Measurements from ENCODE around the gene AKR1A1. TPM values are rescaled to one million over a fixed set of nuclear protein-coding genes. Genes with fewer than 3 reads are reported as not detected.

The AKR1A1 gene
- 220 TPM for polyA plus RNA-seq (2013, experiment 1 of 4)
- 216 TPM for polyA plus RNA-seq (2013, experiment 2 of 4)
- 201 TPM for polyA plus RNA-seq (2013, experiment 3 of 4)
- 198 TPM for polyA plus RNA-seq (2013, experiment 4 of 4)

GRCh38 chr1:45550401-45551351 is at the start of gene AKR1A1:
TSS of gene AKR1A1 (plus strand) at chr1:45550826. CDS start at chr1:45561795, 10,969 bp downstream.
- WGBS, 2 experiments, result 6 to 7% methylated on average over 47 of the region's 47 CpGs
- H3K27ac ChIP-seq (ENCODE audit: insufficient read depth, low read depth, low read length, poor library complexity, severe bottlenecking), result peak within 1 kb of the TSS; percentile 70
- H3K4me3 ChIP-seq (ENCODE audit: insufficient read depth, low read depth, low read length), result peak within 1 kb of the TSS; percentile 50
- no peaks in the 10 kb centered on the region for H3K27me3 ChIP-seq (ENCODE audit: control insufficient read depth, insufficient read depth, low read length, poor library complexity, severe bottlenecking)
- H3K4me1 ChIP-seq (ENCODE audit: control insufficient read depth, insufficient read depth, low read length), result no peaks in the 10 kb centered on the region
- H3K36me3 ChIP-seq (ENCODE audit: control insufficient read depth, insufficient read depth, low read length), result peaks cover 12% of the 10 kb centered on the region
- H3K9me3 ChIP-seq (ENCODE audit: control insufficient read depth, low read length), result no peaks in the 10 kb centered on the region

GRCh38 chr1:45501505-45501859 is 49.1 kb upstream of the AKR1A1 start:
- Histone ChIP-seq H3K36me3 (ENCODE audit: control insufficient read depth, insufficient read depth, low read length) (no peaks in the 10 kb centered on the region), H3K27ac (ENCODE audit: insufficient read depth, low read depth, low read length, poor library complexity, severe bottlenecking) (no peak overlapping the region), H3K9me3 (ENCODE audit: control insufficient read depth, low read length) (no peaks in the 10 kb centered on the region), H3K4me1 (ENCODE audit: control insufficient read depth, insufficient read depth, low read length) (peaks cover 12% of the 10 kb centered on the region), H3K27me3 (ENCODE audit: control insufficient read depth, insufficient read depth, low read length, poor library complexity, severe bottlenecking) (no peaks in the 10 kb centered on the region), H3K4me3 (ENCODE audit: insufficient read depth, low read depth, low read length) (no peak overlapping the region)
- WGBS, 2 experiments, result 87 to 90% methylated on average over 2 of the region's 2 CpGs

GRCh38 chr1:45503462-45504360 is 46.9 kb upstream of the AKR1A1 start:
- WGBS, 2 experiments, result 95% methylated on average over 14 of the region's 14 CpGs
- peaks cover 8% of the 10 kb centered on the region for H3K4me1 ChIP-seq (ENCODE audit: control insufficient read depth, insufficient read depth, low read length)
- no peaks in the 10 kb centered on the region for H3K36me3 ChIP-seq (ENCODE audit: control insufficient read depth, insufficient read depth, low read length)
- no peaks in the 10 kb centered on the region for H3K9me3 ChIP-seq (ENCODE audit: control insufficient read depth, low read length)
- H3K27me3 ChIP-seq (ENCODE audit: control insufficient read depth, insufficient read depth, low read length, poor library complexity, severe bottlenecking), result no peaks in the 10 kb centered on the region
- H3K27ac ChIP-seq (ENCODE audit: insufficient read depth, low read depth, low read length, poor library complexity, severe bottlenecking), result no peak overlapping the region
- H3K4me3 ChIP-seq (ENCODE audit: insufficient read depth, low read depth, low read length), result no peak overlapping the region

DNA sequence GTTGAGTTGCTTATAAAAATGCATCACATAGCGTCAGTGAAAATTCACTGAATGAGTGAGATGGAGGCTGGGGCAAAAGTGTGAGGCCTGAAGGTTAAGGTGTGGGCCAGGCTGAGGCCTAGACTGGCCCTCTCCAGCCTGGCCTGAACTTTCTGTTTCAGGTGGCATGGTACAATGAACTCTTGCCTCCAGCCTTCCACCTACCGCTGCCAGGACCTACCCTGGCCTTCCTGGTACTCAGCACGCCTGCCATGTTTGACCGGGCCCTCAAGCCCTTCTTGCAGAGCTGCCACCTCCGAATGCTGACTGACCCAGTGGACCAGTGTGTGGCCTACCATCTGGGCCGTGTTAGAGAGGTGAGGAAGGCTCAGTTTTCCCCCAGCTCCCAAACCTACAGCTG is 43.4 kb upstream of the AKR1A1 start:
- no peaks in the 10 kb centered on the region for H3K9me3 ChIP-seq (ENCODE audit: control insufficient read depth, low read length)
- no peak overlapping the region for H3K27ac ChIP-seq (ENCODE audit: insufficient read depth, low read depth, low read length, poor library complexity, severe bottlenecking)
- H3K4me3 ChIP-seq (ENCODE audit: insufficient read depth, low read depth, low read length), result no peak overlapping the region
- H3K4me1 ChIP-seq (ENCODE audit: control insufficient read depth, insufficient read depth, low read length), result no peaks in the 10 kb centered on the region
- H3K36me3 ChIP-seq (ENCODE audit: control insufficient read depth, insufficient read depth, low read length), result peaks cover 23% of the 10 kb centered on the region
- WGBS, 2 experiments, result 96 to 97% methylated on average over 6 of the region's 6 CpGs
- H3K27me3 ChIP-seq (ENCODE audit: control insufficient read depth, insufficient read depth, low read length, poor library complexity, severe bottlenecking), result no peaks in the 10 kb centered on the region

- H3K4me3 ChIP-seq (ENCODE audit: insufficient read depth, low read depth, low read length), result no peak overlapping the region
- 94 to 96% methylated on average over 4 of the region's 4 CpGs for WGBS, 2 experiments
- H3K27ac ChIP-seq (ENCODE audit: insufficient read depth, low read depth, low read length, poor library complexity, severe bottlenecking), result no peak overlapping the region
- H3K4me1 ChIP-seq (ENCODE audit: control insufficient read depth, insufficient read depth, low read length), result no peaks in the 10 kb centered on the region
- peaks cover 28% of the 10 kb centered on the region for H3K36me3 ChIP-seq (ENCODE audit: control insufficient read depth, insufficient read depth, low read length)
- H3K27me3 ChIP-seq (ENCODE audit: control insufficient read depth, insufficient read depth, low read length, poor library complexity, severe bottlenecking), result no peaks in the 10 kb centered on the region
- H3K9me3 ChIP-seq (ENCODE audit: control insufficient read depth, low read length), result no peaks in the 10 kb centered on the region
Measured at GRCh38 chr1:45507893-45508292, 42.7 kb upstream of the AKR1A1 start.

DNA sequence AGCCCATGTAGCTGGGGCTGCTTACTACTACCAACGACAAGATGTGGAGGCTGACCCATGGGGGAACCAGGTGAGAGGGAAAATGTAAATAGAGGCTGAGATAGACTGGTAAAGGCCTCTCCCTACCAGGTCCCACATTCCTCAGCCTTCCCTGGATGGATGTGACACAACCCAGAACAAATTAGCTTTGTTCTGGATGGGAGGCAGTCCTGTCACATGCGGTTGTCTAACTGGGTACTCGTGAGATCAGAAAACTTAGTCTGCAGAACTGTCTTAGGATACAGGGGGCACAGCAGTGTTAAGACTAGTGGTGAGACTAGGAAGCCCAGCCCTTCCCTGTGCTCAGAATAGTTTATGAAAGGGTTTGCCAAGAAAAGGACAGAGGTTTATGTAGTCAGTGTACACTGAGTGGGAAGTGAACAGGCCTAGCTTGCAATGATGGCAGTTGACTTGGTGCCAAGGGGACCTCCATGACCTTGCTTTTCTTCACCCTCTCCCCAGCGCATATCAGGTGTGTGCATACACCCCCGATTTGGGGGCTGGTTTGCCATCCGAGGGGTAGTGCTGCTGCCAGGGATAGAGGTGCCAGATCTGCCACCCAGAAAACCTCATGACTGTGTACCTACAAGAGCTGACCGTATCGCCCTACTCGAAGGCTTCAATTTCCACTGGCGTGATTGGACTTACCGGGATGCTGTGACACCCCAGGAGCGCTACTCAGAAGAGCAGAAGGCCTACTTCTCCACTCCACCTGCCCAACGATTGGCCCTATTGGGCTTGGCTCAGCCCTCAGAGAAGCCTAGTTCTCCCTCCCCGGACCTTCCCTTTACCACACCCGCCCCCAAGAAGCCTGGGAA is 42.1 kb upstream of the AKR1A1 start:
- 93% methylated on average over 15 of the region's 15 CpGs for WGBS, 2 experiments
- Histone ChIP-seq H3K36me3 (ENCODE audit: control insufficient read depth, insufficient read depth, low read length) (peaks cover 28% of the 10 kb centered on the region), H3K27ac (ENCODE audit: insufficient read depth, low read depth, low read length, poor library complexity, severe bottlenecking) (no peak overlapping the region)

DNA sequence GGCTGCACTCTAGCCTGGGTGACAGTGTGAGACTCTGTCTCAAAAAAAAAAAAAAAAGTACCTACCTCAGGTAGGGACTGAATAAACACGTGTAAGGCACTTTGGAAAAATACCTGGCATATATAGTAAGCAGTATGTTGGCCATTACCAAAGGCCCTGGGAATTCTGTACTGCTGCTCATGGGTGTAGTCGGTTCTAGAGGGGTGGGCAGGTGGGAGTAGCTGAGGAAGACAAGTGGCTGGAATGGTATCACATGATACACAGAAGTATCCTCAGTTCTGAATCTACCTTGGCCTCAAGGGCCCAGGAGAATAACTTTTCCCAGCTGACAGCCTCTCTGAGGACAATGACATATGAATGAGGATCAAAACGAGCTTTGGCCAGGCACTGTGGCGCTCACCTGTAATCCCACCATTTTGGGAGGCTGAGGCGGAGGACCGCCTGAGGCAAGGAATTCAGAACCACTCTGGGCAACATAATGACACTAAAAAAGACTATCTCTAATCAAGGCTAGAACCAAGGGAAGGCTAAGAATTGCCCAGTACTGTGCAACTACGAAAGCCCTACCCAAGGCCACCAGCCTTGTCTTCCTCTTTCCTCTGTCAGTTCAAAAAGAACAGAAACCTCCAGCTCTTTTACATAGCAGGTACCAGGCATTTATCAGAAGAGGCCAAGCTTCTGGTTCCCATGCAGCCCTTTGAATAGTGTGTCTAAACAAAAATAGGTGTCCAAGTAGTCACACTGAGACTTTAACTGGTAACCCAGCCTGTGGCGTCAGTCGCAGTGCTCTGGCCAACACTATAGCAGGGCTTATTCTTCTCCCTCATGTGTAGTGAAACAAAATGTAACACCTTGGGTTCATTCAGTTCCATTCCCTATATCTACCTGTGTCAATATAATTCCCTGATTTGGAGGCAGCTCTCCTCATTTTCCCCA is 40.3 kb upstream of the AKR1A1 start:
- Histone ChIP-seq H3K9me3 (ENCODE audit: control insufficient read depth, low read length) (no peaks in the 10 kb centered on the region), H3K27me3 (ENCODE audit: control insufficient read depth, insufficient read depth, low read length, poor library complexity, severe bottlenecking) (no peaks in the 10 kb centered on the region), H3K4me1 (ENCODE audit: control insufficient read depth, insufficient read depth, low read length) (no peaks in the 10 kb centered on the region), H3K36me3 (ENCODE audit: control insufficient read depth, insufficient read depth, low read length) (peaks cover 39% of the 10 kb centered on the region), H3K4me3 (ENCODE audit: insufficient read depth, low read depth, low read length) (no peak overlapping the region), H3K27ac (ENCODE audit: insufficient read depth, low read depth, low read length, poor library complexity, severe bottlenecking) (no peak overlapping the region)
- 73 to 75% methylated on average over 9 of the region's 9 CpGs for WGBS, 2 experiments

More for the DNA sequence above, 42.1 kb upstream of the AKR1A1 start:
- Histone ChIP-seq H3K4me3 (ENCODE audit: insufficient read depth, low read depth, low read length) (no peak overlapping the region), H3K27me3 (ENCODE audit: control insufficient read depth, insufficient read depth, low read length, poor library complexity, severe bottlenecking) (no peaks in the 10 kb centered on the region), H3K9me3 (ENCODE audit: control insufficient read depth, low read length) (no peaks in the 10 kb centered on the region), H3K4me1 (ENCODE audit: control insufficient read depth, insufficient read depth, low read length) (no peaks in the 10 kb centered on the region)

- WGBS, 2 experiments, result 95 to 97% methylated on average over 4 of the region's 4 CpGs
- H3K36me3 ChIP-seq (ENCODE audit: control insufficient read depth, insufficient read depth, low read length), result peaks cover 46% of the 10 kb centered on the region
Measured at GRCh38 chr1:45510972-45511527, 39.6 kb upstream of the AKR1A1 start.

More at GRCh38 chr1:45510972-45511527, 39.6 kb upstream of the AKR1A1 start:
- Histone ChIP-seq H3K4me1 (ENCODE audit: control insufficient read depth, insufficient read depth, low read length) (no peaks in the 10 kb centered on the region), H3K9me3 (ENCODE audit: control insufficient read depth, low read length) (no peaks in the 10 kb centered on the region), H3K27ac (ENCODE audit: insufficient read depth, low read depth, low read length, poor library complexity, severe bottlenecking) (no peak overlapping the region), H3K4me3 (ENCODE audit: insufficient read depth, low read depth, low read length) (no peak overlapping the region), H3K27me3 (ENCODE audit: control insufficient read depth, insufficient read depth, low read length, poor library complexity, severe bottlenecking) (no peaks in the 10 kb centered on the region)
